Endothelial cell (in vitro differentiated cells): ENCODE measurements around the gene RIN3. TPM values are rescaled to one million over a fixed set of nuclear protein-coding genes. Genes with fewer than 3 reads are reported as not detected.

ENCODE experiments used
- DNase-seq: peaks from one replicate; pipeline ENCODE4 v3.0.0; 2021; ENCODE audit warnings: low spot score
- H3K27ac Mint-ChIP-seq: one replicate; pipeline ENCODE4 v1.8.0; 2021; ENCODE audit warnings: mixed read lengths, inconsistent platforms; ENCODE audit not compliant: unreplicated experiment
- H3K27me3 Mint-ChIP-seq: one replicate; pipeline ENCODE4 v1.8.0; 2021; ENCODE audit warnings: mild to moderate bottlenecking, moderate library complexity, mixed read lengths, inconsistent platforms; ENCODE audit not compliant: unreplicated experiment
- H3K36me3 Mint-ChIP-seq: one replicate; pipeline ENCODE4 v1.8.0; 2021; ENCODE audit warnings: mild to moderate bottlenecking, low read depth, mixed read lengths, inconsistent platforms; ENCODE audit not compliant: unreplicated experiment
- H3K4me1 Mint-ChIP-seq: one replicate; pipeline ENCODE4 v1.8.0; 2021; ENCODE audit warnings: mild to moderate bottlenecking, mixed read lengths, inconsistent platforms; ENCODE audit not compliant: unreplicated experiment
- H3K4me3 Mint-ChIP-seq: one replicate; pipeline ENCODE4 v1.8.0; 2021; ENCODE audit warnings: mild to moderate bottlenecking, mixed read lengths, inconsistent platforms; ENCODE audit not compliant: unreplicated experiment
- H3K9me3 Mint-ChIP-seq: one replicate; pipeline ENCODE4 v1.8.0; 2021; ENCODE audit warnings: mixed read lengths, inconsistent platforms; ENCODE audit not compliant: unreplicated experiment
- CTCF ChIP-seq: fragments of 200-600 bp; sonication (generic); IDR thresholded peaks from one replicate; pipeline ENCODE4 v1.5.0; 2021; ENCODE audit warnings: antibody characterized with exemption; ENCODE audit not compliant: unreplicated experiment
- total RNA-seq: library from RNA; stranded (reverse); fragmentation: NEBNext Ultra II Directional; extraction: Animal tissue kit (Norgen Biotek cat#: 25700); gene quantifications from one replicate; pipeline ENCODE4 v1.2.1, GENCODE V29; 2021; ENCODE audit not compliant: unreplicated experiment

The RIN3 gene
- total RNA-seq, 1 donor from 2014 or later = 25.8 TPM

DNA sequence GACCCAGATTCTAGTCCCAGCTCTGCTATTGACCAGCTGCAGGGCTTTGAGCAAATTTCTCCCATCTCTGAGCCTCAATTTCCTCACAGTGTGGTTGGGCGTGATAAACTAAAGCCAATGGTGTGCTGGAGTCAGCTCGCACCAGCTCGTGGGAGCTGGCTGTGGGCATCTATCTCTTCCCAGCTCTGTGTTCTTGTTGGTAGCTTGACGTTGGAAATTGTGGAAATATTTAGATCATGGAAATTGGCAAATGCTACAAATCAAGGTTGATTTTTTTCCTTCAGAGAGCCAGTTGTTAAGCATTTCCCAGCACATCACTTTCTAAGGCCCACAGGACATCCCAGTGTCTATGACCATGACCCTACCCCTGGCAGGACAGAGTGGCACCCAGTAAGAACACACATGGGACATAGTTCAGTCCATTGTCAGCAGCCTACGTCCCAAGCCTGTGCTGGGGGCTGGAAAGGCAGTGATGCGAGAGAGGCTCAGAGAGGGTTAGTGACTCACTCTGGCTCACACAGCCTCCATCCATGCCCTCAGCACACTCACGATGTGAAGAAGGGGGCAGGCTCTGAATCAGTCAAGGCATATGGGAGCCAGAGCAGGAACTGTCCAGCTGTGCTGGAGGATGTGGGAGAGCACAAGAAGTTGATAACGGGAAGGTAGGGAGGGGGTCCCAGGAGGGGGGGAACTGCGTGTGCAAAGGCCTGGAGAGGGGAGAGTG lies 157.2 kb downstream of the RIN3 start:
- H3K36me3 Mint-ChIP-seq = peaks cover 15% of the 10 kb centered on the region
- no peak for DNase-seq
- H3K9me3 Mint-ChIP-seq = no peaks in the 10 kb centered on the region
- no peak for TF ChIP-seq CTCF
- H3K27me3 Mint-ChIP-seq = peaks cover 6% of the 10 kb centered on the region
- no peak overlapping the region for H3K4me3 Mint-ChIP-seq
- no peak overlapping the region for H3K27ac Mint-ChIP-seq
- H3K4me1 Mint-ChIP-seq = peaks cover 3% of the 10 kb centered on the region

GRCh38 chr14:92673601-92674150 lies 160.1 kb downstream of the RIN3 start:
- peaks cover 32% of the 10 kb centered on the region for H3K36me3 Mint-ChIP-seq
- H3K9me3 Mint-ChIP-seq = no peaks in the 10 kb centered on the region
- peaks cover 8% of the 10 kb centered on the region for H3K27me3 Mint-ChIP-seq
- H3K4me1 Mint-ChIP-seq = no peaks in the 10 kb centered on the region
- no peak overlapping the region for H3K27ac Mint-ChIP-seq
- H3K4me3 Mint-ChIP-seq = no peak overlapping the region
- TF ChIP-seq CTCF = no peak
- DNase-seq = no peak

- no peaks in the 10 kb centered on the region for H3K4me1 Mint-ChIP-seq
- no peak overlapping the region for H3K4me3 Mint-ChIP-seq
- DNase-seq = no peak
- TF ChIP-seq CTCF = no peak
- H3K27ac Mint-ChIP-seq = no peak overlapping the region
- no peaks in the 10 kb centered on the region for H3K9me3 Mint-ChIP-seq
- H3K27me3 Mint-ChIP-seq = peaks cover 4% of the 10 kb centered on the region
- H3K36me3 Mint-ChIP-seq = peaks cover 26% of the 10 kb centered on the region
These were observed 161.8 kb downstream of the RIN3 start for GRCh38 chr14:92675421-92675820.

GRCh38 chr14:92675976-92676375 lies 162.4 kb downstream of the RIN3 start:
- Mint-ChIP-seq H3K27me3 (peaks cover 2% of the 10 kb centered on the region), H3K4me1 (peaks cover under 1% of the 10 kb centered on the region), H3K9me3 (no peaks in the 10 kb centered on the region), H3K4me3 (no peak overlapping the region), H3K36me3 (peaks cover 26% of the 10 kb centered on the region), H3K27ac (no peak overlapping the region)
- no peak for TF ChIP-seq CTCF
- no peak for DNase-seq

GRCh38 chr14:92676403-92677086 lies 163.0 kb downstream of the RIN3 start:
- no peak for TF ChIP-seq CTCF

More at GRCh38 chr14:92676403-92677086, 163.0 kb downstream of the RIN3 start:
- Mint-ChIP-seq H3K4me3 (no peak overlapping the region), H3K4me1 (peaks cover 6% of the 10 kb centered on the region), H3K9me3 (no peaks in the 10 kb centered on the region), H3K36me3 (peaks cover 26% of the 10 kb centered on the region), H3K27ac (no peak overlapping the region), H3K27me3 (peaks cover 2% of the 10 kb centered on the region)
- DNase-seq = no peak
